ENCODE data around the gene KISS1R. TPM values are rescaled to one million over a fixed set of nuclear protein-coding genes. Genes with fewer than 3 reads are reported as not detected.
"Not testable (repeated sequence)": the region's sequence is repeated elsewhere in the genome, so short reads cannot be mapped to it uniquely, and the experiment has no call there.

The KISS1R gene
- total and polyA plus RNA-seq, 5 donors from 2014 or later = 0.21 to 1.2 (median 0.67) TPM; not detected in 1

DNA sequence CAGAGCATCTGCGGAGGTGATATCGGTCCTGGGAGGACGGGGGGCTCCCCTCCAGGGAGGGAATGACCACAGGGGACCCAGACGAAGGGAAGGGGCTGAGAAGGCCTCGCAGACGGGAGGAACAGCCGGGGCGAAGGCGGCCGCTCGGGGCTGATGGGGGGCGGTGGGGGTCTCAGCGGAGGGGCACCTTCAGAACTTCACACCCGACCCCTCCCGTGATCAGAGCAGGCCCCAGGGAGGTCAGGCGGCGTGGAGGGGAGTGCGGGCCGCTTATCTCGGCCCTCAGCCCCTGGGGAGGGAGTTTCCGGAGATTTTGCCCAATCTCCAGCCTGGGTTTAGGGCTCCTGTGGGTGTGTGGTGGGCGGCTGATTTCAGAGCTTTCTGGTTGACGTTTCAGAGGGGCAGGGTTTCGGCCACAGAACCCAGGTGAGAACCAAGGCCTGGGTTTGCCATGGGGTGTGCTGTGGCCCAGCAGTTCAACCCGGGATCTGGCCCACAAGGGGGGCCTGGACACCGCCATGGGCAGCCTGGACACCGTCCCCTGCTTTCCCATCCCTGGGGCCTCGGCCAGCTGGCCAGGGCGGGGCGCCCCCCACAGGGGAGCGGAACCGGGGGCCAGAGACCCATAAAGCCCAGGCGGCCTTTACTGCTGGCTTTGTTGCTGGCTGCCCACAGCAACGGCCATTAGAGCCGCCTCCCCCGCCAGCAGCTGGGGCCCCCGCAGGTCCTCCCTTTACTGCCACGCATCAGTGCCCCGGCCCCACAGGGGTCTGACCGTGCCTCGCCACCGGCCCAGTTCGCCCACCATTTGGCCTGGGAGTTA lies 37.8 kb downstream of the KISS1R start:
- Histone ChIP-seq H3K9me3 (ENCODE audit: control insufficient read depth in 2 of 2, low read length in 2 of 2) (no peaks in the 10 kb centered on the region), H3K4me1 (ENCODE audit: control insufficient read depth, insufficient read depth, low read length, poor library complexity, severe bottlenecking) (peaks cover 13% of the 10 kb centered on the region), H3K27me3 (ENCODE audit: control insufficient read depth, insufficient read depth, low read length) (no peaks in the 10 kb centered on the region), H3K4me3 (ENCODE audit: low read depth, low read length) (no peak overlapping the region), H3K27ac (ENCODE audit: insufficient read depth, low read length, poor library complexity, severe bottlenecking) (no peak overlapping the region), H3K36me3 (ENCODE audit: control insufficient read depth, insufficient read depth, low read length) (no peaks in the 10 kb centered on the region)
- no peak overlapping the region for H3K27ac Mint-ChIP-seq
- peak overlapping the region in 1 of 4 donors; percentile 24 for H3K4me3 Mint-ChIP-seq
- H3K9me3 Mint-ChIP-seq = no peaks in the 10 kb centered on the region
- H3K27me3 Mint-ChIP-seq = no peaks in the 10 kb centered on the region
- no peaks in the 10 kb centered on the region for H3K36me3 Mint-ChIP-seq
- ATAC-seq (ENCODE audit: low read depth in 2 of 2) (no peak), DNase-seq (no peak)
- peaks cover 0 to 14% (median 2%) of the 10 kb centered on the region in 4 donors for H3K4me1 Mint-ChIP-seq

DNA sequence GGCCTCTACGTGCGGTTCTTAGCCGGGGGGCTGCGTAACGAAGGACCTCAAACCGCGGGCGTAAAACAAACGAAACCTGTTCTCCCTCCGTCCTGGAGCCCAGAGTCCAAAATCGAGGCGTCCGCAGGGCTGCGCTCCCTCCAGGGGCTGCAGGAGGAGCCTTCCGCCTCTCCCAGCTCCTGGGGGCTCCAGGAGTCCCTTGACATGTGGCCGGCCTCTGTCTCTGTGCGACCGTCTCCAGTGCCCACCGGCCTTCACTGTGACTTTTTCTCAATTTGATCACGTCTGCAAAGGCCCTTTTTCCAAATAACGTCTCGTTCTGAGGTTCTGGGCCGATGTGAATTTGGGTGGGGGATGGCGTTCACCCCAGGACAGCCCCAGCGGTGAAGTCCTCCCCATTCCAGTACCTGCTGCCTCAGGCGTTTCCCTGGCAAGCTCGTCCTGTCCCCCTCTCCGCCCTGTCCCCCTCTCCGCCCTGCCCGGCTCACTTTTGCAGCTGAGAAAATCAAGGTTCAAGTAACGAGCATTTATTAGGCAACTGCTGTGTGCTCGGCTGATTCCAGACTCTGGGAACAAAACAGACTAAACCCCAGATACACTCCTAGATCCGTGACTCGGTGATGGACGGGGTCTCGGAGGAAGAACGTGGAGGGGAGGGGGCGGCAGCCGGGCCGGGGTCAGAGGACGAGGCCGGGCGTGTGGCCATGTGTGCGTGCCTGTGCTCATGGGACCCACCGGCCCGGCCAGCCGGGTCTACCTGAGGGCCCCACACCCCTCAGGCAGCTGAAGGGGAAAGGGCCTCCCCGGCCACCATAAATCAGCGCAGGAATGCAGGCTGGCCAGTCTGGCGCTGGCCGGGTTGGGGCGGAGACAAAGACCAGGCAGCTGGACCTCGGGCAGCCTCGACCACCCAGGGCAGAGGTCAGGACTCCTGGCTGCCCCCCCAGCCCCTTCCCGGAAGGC lies 39.0 kb downstream of the KISS1R start:
- no peaks in the 10 kb centered on the region for H3K9me3 ChIP-seq (ENCODE audit: control insufficient read depth in 2 of 2, low read length in 2 of 2)

DNA sequence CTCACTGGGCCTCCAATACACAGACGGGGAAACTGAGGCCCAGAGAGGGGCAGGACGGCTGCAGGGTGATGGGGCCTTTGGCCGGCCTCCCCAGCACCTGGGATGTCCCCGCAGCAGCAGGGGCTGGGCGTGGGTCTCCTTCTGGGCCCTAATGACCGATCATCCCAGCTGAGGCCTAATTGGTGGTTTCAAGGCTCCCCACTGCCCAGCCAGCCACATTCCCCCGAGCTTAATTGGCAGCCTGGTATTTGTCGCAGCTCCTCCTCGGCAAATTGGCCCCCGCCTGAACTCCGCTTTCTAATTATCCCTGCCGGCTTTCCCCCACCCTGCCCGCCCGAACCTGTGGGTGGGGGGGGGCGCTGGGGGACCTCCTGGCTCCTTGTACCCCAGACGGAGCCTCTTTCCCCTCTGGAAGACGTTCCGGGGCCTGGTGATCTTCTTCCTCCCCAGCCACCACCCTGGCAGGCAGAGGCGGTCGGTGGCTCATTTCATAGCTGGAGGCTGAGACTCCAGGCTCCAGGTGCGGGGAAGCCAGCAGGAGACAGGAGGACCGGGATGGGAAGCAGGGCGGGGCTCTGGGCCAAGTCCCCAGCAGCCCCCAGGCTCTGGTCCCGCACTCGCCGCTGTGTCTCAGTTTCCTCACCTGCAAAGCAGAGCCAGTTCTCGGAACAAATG lies 39.8 kb downstream of the KISS1R start:
- Mint-ChIP-seq H3K4me3 (no peak overlapping the region), H3K27ac (no peak overlapping the region), H3K4me1 (peaks cover 0 to 10% (median 2%) of the 10 kb centered on the region in 4 donors), H3K9me3 (no peaks in the 10 kb centered on the region), H3K27me3 (no peaks in the 10 kb centered on the region), H3K36me3 (no peaks in the 10 kb centered on the region)
- DNase-seq (no peak), ATAC-seq (ENCODE audit: low read depth in 2 of 2) (no peak)
- Histone ChIP-seq H3K4me1 (ENCODE audit: control insufficient read depth, insufficient read depth, low read length, poor library complexity, severe bottlenecking) (peaks cover 13% of the 10 kb centered on the region), H3K27ac (ENCODE audit: insufficient read depth, low read length, poor library complexity, severe bottlenecking) (no peak overlapping the region), H3K9me3 (ENCODE audit: control insufficient read depth in 2 of 2, low read length in 2 of 2) (no peaks in the 10 kb centered on the region), H3K36me3 (ENCODE audit: control insufficient read depth, insufficient read depth, low read length) (no peaks in the 10 kb centered on the region), H3K4me3 (ENCODE audit: low read depth, low read length) (no peak overlapping the region), H3K27me3 (ENCODE audit: control insufficient read depth, insufficient read depth, low read length) (no peaks in the 10 kb centered on the region)

More for the DNA sequence above, 39.0 kb downstream of the KISS1R start:
- Mint-ChIP-seq H3K4me1 (peaks cover 0 to 14% (median 2%) of the 10 kb centered on the region in 4 donors), H3K36me3 (no peaks in the 10 kb centered on the region), H3K27me3 (no peaks in the 10 kb centered on the region), H3K27ac (no peak overlapping the region), H3K4me3 (no peak overlapping the region), H3K9me3 (no peaks in the 10 kb centered on the region)
- peaks cover 13% of the 10 kb centered on the region for H3K4me1 ChIP-seq (ENCODE audit: control insufficient read depth, insufficient read depth, low read length, poor library complexity, severe bottlenecking)
- no peak overlapping the region for H3K4me3 ChIP-seq (ENCODE audit: low read depth, low read length)
- no peak for ATAC-seq (ENCODE audit: low read depth in 2 of 2)
- no peaks in the 10 kb centered on the region for H3K36me3 ChIP-seq (ENCODE audit: control insufficient read depth, insufficient read depth, low read length)
- no peak overlapping the region for H3K27ac ChIP-seq (ENCODE audit: insufficient read depth, low read length, poor library complexity, severe bottlenecking)
- no peaks in the 10 kb centered on the region for H3K27me3 ChIP-seq (ENCODE audit: control insufficient read depth, insufficient read depth, low read length)
- DNase-seq = no peak

DNA sequence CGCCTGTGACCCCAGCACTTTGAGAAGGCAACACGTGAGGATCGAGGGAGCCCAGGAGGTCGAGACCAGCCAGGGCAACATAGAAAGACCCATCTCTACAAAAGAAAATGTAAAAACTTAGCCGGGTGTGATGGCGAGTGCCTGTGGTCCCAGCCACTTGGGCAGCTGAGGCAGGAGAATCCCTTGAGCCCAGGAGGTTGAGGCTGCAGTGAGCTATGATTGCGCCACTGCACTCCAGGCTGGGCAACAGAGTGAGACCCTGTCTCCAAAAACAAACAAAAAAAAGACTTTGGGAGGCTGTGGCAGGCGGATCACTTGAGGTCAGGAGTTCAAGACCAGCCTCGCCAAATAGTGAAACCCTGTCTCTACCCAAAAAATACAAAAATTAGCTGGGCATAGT lies 40.4 kb downstream of the KISS1R start:
- not testable (repeated sequence) for H3K27me3 Mint-ChIP-seq; H3K27ac Mint-ChIP-seq; H3K4me3 Mint-ChIP-seq; ATAC-seq (ENCODE audit: low read depth in 2 of 2); H3K9me3 Mint-ChIP-seq; H3K9me3 ChIP-seq (ENCODE audit: control insufficient read depth in 2 of 2, low read length in 2 of 2); H3K27me3 ChIP-seq (ENCODE audit: control insufficient read depth, insufficient read depth, low read length); H3K36me3 Mint-ChIP-seq; H3K4me3 ChIP-seq (ENCODE audit: low read depth, low read length); H3K27ac ChIP-seq (ENCODE audit: insufficient read depth, low read length, poor library complexity, severe bottlenecking); DNase-seq; H3K36me3 ChIP-seq (ENCODE audit: control insufficient read depth, insufficient read depth, low read length)
- H3K4me1 Mint-ChIP-seq = peaks cover 0 to 14% (median 2%) of the 10 kb centered on the region in 4 donors
- peaks cover 13% of the 10 kb centered on the region for H3K4me1 ChIP-seq (ENCODE audit: control insufficient read depth, insufficient read depth, low read length, poor library complexity, severe bottlenecking)

DNA sequence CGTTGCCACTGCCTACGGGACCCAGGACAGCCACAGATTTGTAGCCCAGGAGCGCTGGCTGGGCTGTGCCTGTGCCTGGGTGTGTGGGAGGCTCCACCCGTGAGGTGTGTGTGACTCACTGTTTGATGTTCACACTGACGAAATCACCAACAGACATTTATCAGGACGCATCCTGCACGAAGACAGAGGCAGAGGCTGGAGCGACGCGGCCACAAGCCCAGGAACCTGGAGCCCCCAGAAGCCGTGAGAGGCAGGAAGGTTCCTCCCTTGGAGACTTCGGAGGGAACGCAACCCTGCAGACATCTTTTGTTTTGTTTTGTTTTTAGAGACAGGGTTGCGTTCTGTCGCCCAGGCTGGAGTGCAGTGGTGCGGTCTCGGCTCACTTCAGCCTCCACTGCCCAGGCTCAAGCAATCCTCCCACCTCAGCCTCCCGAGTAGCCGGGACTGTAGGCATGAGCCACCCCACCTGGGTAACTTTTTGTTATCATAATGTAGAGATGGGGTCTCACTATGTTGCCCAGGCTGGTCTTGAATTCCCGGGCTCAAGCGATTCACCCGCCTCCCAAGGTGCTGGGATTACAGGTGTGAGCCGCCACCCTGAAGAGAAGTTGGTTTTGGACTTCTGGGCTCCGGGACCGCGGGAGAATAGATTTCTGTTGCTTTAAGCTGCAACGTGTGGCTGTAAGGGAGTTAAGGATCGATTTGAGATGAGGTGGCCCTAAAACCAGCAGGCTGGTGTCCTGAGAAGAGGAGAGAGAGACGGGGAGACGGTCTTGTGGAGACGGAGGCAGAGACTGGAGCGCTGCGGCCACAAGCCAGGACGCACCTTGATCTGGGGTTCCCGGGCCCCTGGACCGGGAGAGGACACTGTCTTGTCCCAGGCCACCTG lies 42.1 kb downstream of the KISS1R start:
- peaks cover 3% of the 10 kb centered on the region for H3K4me1 ChIP-seq (ENCODE audit: control insufficient read depth, insufficient read depth, low read length, poor library complexity, severe bottlenecking)
- Mint-ChIP-seq H3K36me3 (no peaks in the 10 kb centered on the region), H3K4me3 (no peak overlapping the region), H3K9me3 (no peaks in the 10 kb centered on the region), H3K4me1 (peaks cover 0 to 5% (median 0%) of the 10 kb centered on the region in 4 donors), H3K27ac (peak overlapping the region in 1 of 3 donors; percentile 80), H3K27me3 (no peaks in the 10 kb centered on the region)
- no peak overlapping the region for H3K4me3 ChIP-seq (ENCODE audit: low read depth, low read length)
- no peaks in the 10 kb centered on the region for H3K27me3 ChIP-seq (ENCODE audit: control insufficient read depth, insufficient read depth, low read length)
- no peak for DNase-seq
- ATAC-seq (ENCODE audit: low read depth in 2 of 2) = peak in 1 of 2 donors; percentile 39
- no peaks in the 10 kb centered on the region for H3K36me3 ChIP-seq (ENCODE audit: control insufficient read depth, insufficient read depth, low read length)
- no peaks in the 10 kb centered on the region for H3K9me3 ChIP-seq (ENCODE audit: control insufficient read depth in 2 of 2, low read length in 2 of 2)
- H3K27ac ChIP-seq (ENCODE audit: insufficient read depth, low read length, poor library complexity, severe bottlenecking) = no peak overlapping the region

DNA sequence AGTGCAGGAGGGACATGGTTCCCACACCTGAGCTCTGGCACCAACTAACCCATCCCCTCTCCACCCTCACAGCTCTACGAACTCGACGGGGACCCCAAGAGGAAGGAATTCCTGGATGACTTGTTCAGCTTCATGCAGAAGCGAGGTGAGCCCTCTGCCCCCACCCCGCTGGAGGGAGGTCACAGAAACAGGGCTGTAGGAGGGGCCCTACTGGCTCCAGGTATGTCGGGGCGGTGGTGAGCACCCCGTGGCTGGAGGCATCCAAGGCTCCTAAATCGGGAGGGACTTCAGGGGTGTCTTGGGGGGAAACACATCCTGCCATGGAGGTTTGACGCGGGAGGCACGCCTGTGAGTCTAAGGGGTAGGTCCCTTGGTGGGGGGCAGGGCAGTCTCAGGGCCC lies 42.9 kb downstream of the KISS1R start:
- Histone ChIP-seq H3K4me1 (ENCODE audit: control insufficient read depth, insufficient read depth, low read length, poor library complexity, severe bottlenecking) (peaks cover 3% of the 10 kb centered on the region), H3K27me3 (ENCODE audit: control insufficient read depth, insufficient read depth, low read length) (no peaks in the 10 kb centered on the region), H3K4me3 (ENCODE audit: low read depth, low read length) (no peak overlapping the region), H3K9me3 (ENCODE audit: control insufficient read depth in 2 of 2, low read length in 2 of 2) (no peaks in the 10 kb centered on the region), H3K27ac (ENCODE audit: insufficient read depth, low read length, poor library complexity, severe bottlenecking) (no peak overlapping the region), H3K36me3 (ENCODE audit: control insufficient read depth, insufficient read depth, low read length) (peaks cover 2% of the 10 kb centered on the region)
- Mint-ChIP-seq H3K27ac (no peak overlapping the region), H3K4me1 (peaks cover 0 to 5% (median under 1%) of the 10 kb centered on the region in 4 donors), H3K36me3 (peaks cover under 1% of the 10 kb centered on the region), H3K4me3 (no peak overlapping the region), H3K9me3 (no peaks in the 10 kb centered on the region), H3K27me3 (no peaks in the 10 kb centered on the region)
- ATAC-seq (ENCODE audit: low read depth in 2 of 2) = no peak
- DNase-seq = no peak

DNA sequence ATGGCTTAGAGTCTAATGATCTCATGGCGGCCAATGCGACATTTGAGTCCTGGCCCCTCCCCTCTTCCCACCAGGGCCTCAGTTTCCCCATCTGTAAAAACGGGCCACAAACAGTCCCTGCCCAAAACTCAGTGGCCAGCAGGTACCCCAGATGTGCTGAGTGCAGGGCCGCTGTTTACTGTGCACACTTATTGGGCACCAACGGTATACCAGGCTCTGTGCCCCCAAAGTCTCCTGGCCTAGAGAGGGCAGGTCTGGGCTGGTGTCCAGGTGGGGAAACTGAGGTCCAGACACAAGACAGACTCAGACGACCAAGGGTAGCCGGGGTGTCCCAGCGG lies 43.4 kb downstream of the KISS1R start:
- no peak for DNase-seq
- Histone ChIP-seq H3K27ac (ENCODE audit: insufficient read depth, low read length, poor library complexity, severe bottlenecking) (no peak overlapping the region), H3K36me3 (ENCODE audit: control insufficient read depth, insufficient read depth, low read length) (peaks cover 2% of the 10 kb centered on the region), H3K4me3 (ENCODE audit: low read depth, low read length) (no peak overlapping the region), H3K27me3 (ENCODE audit: control insufficient read depth, insufficient read depth, low read length) (no peaks in the 10 kb centered on the region), H3K9me3 (ENCODE audit: control insufficient read depth in 2 of 2, low read length in 2 of 2) (no peaks in the 10 kb centered on the region), H3K4me1 (ENCODE audit: control insufficient read depth, insufficient read depth, low read length, poor library complexity, severe bottlenecking) (peaks cover 3% of the 10 kb centered on the region)
- Mint-ChIP-seq H3K27ac (no peak overlapping the region), H3K36me3 (peaks cover 4% of the 10 kb centered on the region), H3K4me3 (no peak overlapping the region), H3K27me3 (no peaks in the 10 kb centered on the region), H3K4me1 (peaks cover 0 to 5% (median 2%) of the 10 kb centered on the region in 4 donors), H3K9me3 (no peaks in the 10 kb centered on the region)
- ATAC-seq (ENCODE audit: low read depth in 2 of 2) = no peak
